Hepatocyte (in vitro differentiated cells): ENCODE results near the gene DLX3. TPM values are rescaled to one million over a fixed set of nuclear protein-coding genes. Genes with fewer than 3 reads are reported as not detected.

Experiments used
- DNase-seq: peaks from one replicate; pipeline ENCODE4 v3.0.0-alpha.2; 2016; ENCODE audit warnings: low spot score
- H2AFZ ChIP-seq: fragments of 200-600 bp; sonication (generic); 2 replicates; pipeline ENCODE4 v1.6.0; 2016; ENCODE audit warnings: antibody characterized with exemption, mild to moderate bottlenecking
- H3K27ac ChIP-seq: fragments of 200-600 bp; sonication (generic); 2 replicates; pipeline ENCODE4 v1.5.1; 2016; ENCODE audit warnings: mild to moderate bottlenecking
- H3K27me3 ChIP-seq: fragments of 200-600 bp; sonication (generic); 2 replicates; pipeline ENCODE4 v1.6.1; 2016
- H3K36me3 ChIP-seq: fragments of 200-600 bp; sonication (generic); replicated peaks from 2 replicates; pipeline ENCODE4 v1.5.1; 2016; ENCODE audit warnings: low read depth; ENCODE audit not compliant: insufficient read depth
- H3K4me1 ChIP-seq: fragments of 200-600 bp; sonication (generic); 2 replicates; pipeline ENCODE4 v1.5.1; 2016; ENCODE audit warnings: mild to moderate bottlenecking, moderate library complexity; ENCODE audit not compliant: insufficient read depth
- H3K4me2 ChIP-seq: fragments of 200-600 bp; sonication (generic); 2 replicates; pipeline ENCODE4 v1.6.0; 2016
- H3K4me3 ChIP-seq: fragments of 200-600 bp; sonication (generic); 2 replicates; pipeline ENCODE4 v1.5.1; 2016; ENCODE audit warnings: mild to moderate bottlenecking
- H3K79me2 ChIP-seq: fragments of 200-600 bp; sonication (generic); 2 replicates; pipeline ENCODE4 v1.6.0; 2017; ENCODE audit warnings: mild to moderate bottlenecking
- H3K9me2 ChIP-seq: fragments of 200-600 bp; sonication (generic); replicated peaks from 2 replicates; pipeline ENCODE4 v1.6.0; 2017; ENCODE audit warnings: mild to moderate bottlenecking; ENCODE audit not compliant: insufficient read depth
- H3K9me3 ChIP-seq: fragments of 200-600 bp; sonication (generic); 2 replicates; pipeline ENCODE4 v1.5.1; 2016; ENCODE audit warnings: low read depth, mild to moderate bottlenecking
- H4K20me1 ChIP-seq: fragments of 200-600 bp; sonication (generic); 2 replicates; pipeline ENCODE4 v1.6.0; 2016; ENCODE audit warnings: mild to moderate bottlenecking; ENCODE audit not compliant: insufficient read depth, poor library complexity, severe bottlenecking
- EZH2 ChIP-seq: fragments of 200-600 bp; sonication (generic); IDR thresholded peaks from 2 replicates; pipeline ENCODE4 v1.6.1; 2016; ENCODE audit warnings: antibody characterized with exemption, mild to moderate bottlenecking, borderline replicate concordance
- EZH2phosphoT487 ChIP-seq: fragments of 200-600 bp; sonication (generic); IDR thresholded peaks from one replicate; pipeline ENCODE4 v1.6.1; 2018; ENCODE audit warnings: antibody characterized with exemption, mild to moderate bottlenecking, low read depth, moderate library complexity; ENCODE audit not compliant: unreplicated experiment, severe bottlenecking
- WGBS: methylation state at CpG from one replicate; pipeline ENCODE4 v1.1.6; 2016; ENCODE audit warnings: low lambda C conversion rate; ENCODE audit errors: missing lambda C conversion rate; 5-methylcytosine and 5-hydroxymethylcytosine counted together
- polyA plus RNA-seq: library from polyadenylated mRNA; unstranded; fragments of >200 nt; fragmentation: Nextera tagmentation; extraction: Ambion mirVana; gene quantifications from 2 replicates; pipeline ENCODE4 v1.2.1, GENCODE V29; 2016
- total RNA-seq: library from RNA; depleted of rRNA; stranded (reverse); fragments of >200 nt; gene quantifications from 2 replicates; pipeline ENCODE4 v1.2.3, GENCODE V29; 2014
- TF ChIP-seq, protein P1 (sequence below): fragments of 200-600 bp; sonication (generic); IDR thresholded peaks from 2 replicates; pipeline ENCODE4 v1.5.1; 2016; ENCODE audit warnings: antibody characterized with exemption, mild to moderate bottlenecking; ENCODE audit not compliant: poor library complexity

The DLX3 gene
- total and polyA plus RNA-seq, 2 experiments from 2014 or later: 0.37 to 1.1 TPM

DNA sequence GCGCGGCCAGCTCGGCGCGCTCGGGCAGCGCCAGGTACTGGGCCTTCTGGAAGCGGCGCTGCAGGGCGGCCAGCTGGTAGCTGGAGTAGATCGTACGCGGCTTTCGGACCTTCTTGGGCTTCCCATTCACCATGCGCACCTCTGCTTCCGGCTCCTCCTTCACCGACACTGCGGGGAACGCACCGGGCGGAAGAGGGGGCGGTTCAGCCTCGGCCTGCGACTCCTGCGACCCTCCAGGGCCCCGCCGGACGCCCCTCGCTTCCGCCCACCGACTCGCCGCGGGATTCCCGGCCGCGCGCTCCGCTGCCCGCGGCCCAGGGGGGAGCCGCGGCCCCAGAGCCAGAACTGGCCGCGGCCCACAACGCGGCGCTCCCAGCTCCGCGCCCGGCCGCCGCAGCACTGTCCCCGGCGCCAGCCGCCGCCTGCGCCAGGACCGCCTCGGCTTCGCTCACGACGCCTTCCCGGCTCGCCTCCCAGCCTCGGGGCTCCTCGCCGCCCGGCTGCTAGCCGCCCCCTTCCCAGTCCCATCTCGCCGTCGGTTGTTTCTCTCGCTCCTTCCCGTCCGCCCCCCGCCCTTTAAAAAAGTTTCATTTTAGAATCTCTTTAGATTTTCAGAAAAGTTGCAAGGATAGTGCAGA, 1.5 kb downstream of the DLX3 start:
- peaks cover 66% of the 10 kb centered on the region for H3K27me3 ChIP-seq
- peak overlapping the region; percentile 32 for H3K4me3 ChIP-seq
- H4K20me1 ChIP-seq: no peaks in the 10 kb centered on the region
- peak overlapping the region; percentile 94 for H3K4me2 ChIP-seq
- H3K79me2 ChIP-seq: no peaks in the 10 kb centered on the region
- no peaks in the 10 kb centered on the region for H3K9me3 ChIP-seq
- H2AFZ ChIP-seq: peak overlapping the region; percentile 66
- 5% methylated on average over 37 of the region's 77 CpGs for WGBS
- no peak overlapping the region for H3K27ac ChIP-seq
- H3K4me1 ChIP-seq: peaks cover 22% of the 10 kb centered on the region
- DNase-seq: peak; percentile 64
- TF ChIP-seq EZH2phosphoT487: no peak
- TF ChIP-seq, protein P1, sequence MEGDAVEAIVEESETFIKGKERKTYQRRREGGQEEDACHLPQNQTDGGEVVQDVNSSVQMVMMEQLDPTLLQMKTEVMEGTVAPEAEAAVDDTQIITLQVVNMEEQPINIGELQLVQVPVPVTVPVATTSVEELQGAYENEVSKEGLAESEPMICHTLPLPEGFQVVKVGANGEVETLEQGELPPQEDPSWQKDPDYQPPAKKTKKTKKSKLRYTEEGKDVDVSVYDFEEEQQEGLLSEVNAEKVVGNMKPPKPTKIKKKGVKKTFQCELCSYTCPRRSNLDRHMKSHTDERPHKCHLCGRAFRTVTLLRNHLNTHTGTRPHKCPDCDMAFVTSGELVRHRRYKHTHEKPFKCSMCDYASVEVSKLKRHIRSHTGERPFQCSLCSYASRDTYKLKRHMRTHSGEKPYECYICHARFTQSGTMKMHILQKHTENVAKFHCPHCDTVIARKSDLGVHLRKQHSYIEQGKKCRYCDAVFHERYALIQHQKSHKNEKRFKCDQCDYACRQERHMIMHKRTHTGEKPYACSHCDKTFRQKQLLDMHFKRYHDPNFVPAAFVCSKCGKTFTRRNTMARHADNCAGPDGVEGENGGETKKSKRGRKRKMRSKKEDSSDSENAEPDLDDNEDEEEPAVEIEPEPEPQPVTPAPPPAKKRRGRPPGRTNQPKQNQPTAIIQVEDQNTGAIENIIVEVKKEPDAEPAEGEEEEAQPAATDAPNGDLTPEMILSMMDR: no peak
- no peak for TF ChIP-seq EZH2
- H3K9me2 ChIP-seq: no peaks in the 10 kb centered on the region
- H3K36me3 ChIP-seq: no peaks in the 10 kb centered on the region

- H3K36me3 ChIP-seq: no peaks in the 10 kb centered on the region
- no peak for TF ChIP-seq EZH2phosphoT487
- TF ChIP-seq, protein P1: no peak
- TF ChIP-seq EZH2: no peak
- no peaks in the 10 kb centered on the region for H3K9me3 ChIP-seq
- H3K79me2 ChIP-seq: no peaks in the 10 kb centered on the region
- no peak overlapping the region for H3K27ac ChIP-seq
- peak overlapping the region; percentile 32 for H3K4me3 ChIP-seq
- no peaks in the 10 kb centered on the region for H4K20me1 ChIP-seq
- H3K4me2 ChIP-seq: peak overlapping the region; percentile 94
- H3K9me2 ChIP-seq: no peaks in the 10 kb centered on the region
- 20% methylated on average over 23 of the region's 23 CpGs for WGBS
- peaks cover 22% of the 10 kb centered on the region for H3K4me1 ChIP-seq
- DNase-seq: no peak
- peaks cover 66% of the 10 kb centered on the region for H3K27me3 ChIP-seq
- H2AFZ ChIP-seq: peak overlapping the region; percentile 66
These were observed 2.0 kb downstream of the DLX3 start for GRCh38 chr17:49992933-49993422.

GRCh38 chr17:49992191-49992932, 2.7 kb downstream of the DLX3 start:
- Histone ChIP-seq H2AFZ (no peak overlapping the region), H3K9me3 (no peaks in the 10 kb centered on the region), H3K27me3 (peaks cover 66% of the 10 kb centered on the region), H3K9me2 (no peaks in the 10 kb centered on the region), H3K27ac (no peak overlapping the region), H3K36me3 (no peaks in the 10 kb centered on the region), H3K4me1 (peaks cover 25% of the 10 kb centered on the region), H3K4me3 (no peak overlapping the region), H4K20me1 (no peaks in the 10 kb centered on the region), H3K4me2 (peak overlapping the region; percentile 94), H3K79me2 (no peaks in the 10 kb centered on the region)
- WGBS: 77% methylated on average over 13 of the region's 13 CpGs
- no peak for DNase-seq
- TF ChIP-seq EZH2phosphoT487: no peak

GRCh38 chr17:49991409-49991808, 3.6 kb downstream of the DLX3 start:
- H3K36me3 ChIP-seq: no peaks in the 10 kb centered on the region
- no peaks in the 10 kb centered on the region for H3K79me2 ChIP-seq
- no peak for TF ChIP-seq EZH2phosphoT487
- no peak for TF ChIP-seq EZH2
- H3K4me1 ChIP-seq: peaks cover 20% of the 10 kb centered on the region
- WGBS: 94% methylated on average over 14 of the region's 14 CpGs
- H3K9me3 ChIP-seq: no peaks in the 10 kb centered on the region
- H3K27ac ChIP-seq: no peak overlapping the region
- H2AFZ ChIP-seq: no peak overlapping the region
- H3K27me3 ChIP-seq: peaks cover 63% of the 10 kb centered on the region
- no peak overlapping the region for H3K4me2 ChIP-seq
- no peak for DNase-seq
- no peak overlapping the region for H3K4me3 ChIP-seq
- no peaks in the 10 kb centered on the region for H3K9me2 ChIP-seq
- no peaks in the 10 kb centered on the region for H4K20me1 ChIP-seq
